HK-2 (cell line): ENCODE data around the gene AHCYL2.
"Not testable (repeated sequence)": the region's sequence is repeated elsewhere in the genome, so short reads cannot be mapped to it uniquely, and the experiment has no call there.

Source experiments
- DNase-seq: peaks from one replicate; pipeline ENCODE4 v3.0.0-alpha.2; 2018; ENCODE audit not compliant: unreplicated experiment

AHCYL2 gene

DNA sequence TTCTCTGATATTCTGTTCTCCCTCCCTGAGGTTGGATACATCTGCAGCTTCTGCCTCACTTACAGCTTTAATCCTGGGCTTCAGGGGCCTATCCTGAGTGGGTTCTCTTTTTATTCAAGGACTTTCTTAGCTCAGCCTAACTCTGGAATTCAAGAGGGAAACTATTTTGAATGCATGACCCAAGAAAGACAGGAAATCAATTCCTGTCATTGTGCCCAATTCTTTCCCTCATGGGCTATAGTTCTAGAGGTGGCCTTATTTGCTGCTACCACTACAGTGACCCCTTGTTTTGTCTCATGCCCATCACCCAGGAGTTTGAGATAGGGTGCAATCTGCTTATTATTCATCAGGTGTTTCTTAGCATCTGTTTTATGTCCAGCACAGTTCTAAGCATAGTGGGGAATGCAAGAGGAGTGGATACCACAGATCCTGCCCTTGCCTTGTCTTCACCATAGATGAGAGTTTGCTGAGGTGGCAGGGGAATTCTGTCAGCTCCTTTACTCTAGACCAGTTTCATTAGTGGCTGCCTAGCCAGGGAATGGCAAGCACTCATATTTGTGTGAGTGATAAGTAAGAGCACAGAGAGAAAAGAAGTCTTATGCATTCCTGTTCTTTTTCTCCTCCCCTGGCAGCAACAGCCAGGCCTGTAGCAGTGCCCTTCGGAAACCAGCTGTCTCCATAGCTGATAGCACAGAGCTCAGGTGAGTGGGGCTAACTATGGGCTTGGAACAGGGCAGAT, 228.8 kb downstream of the AHCYL2 start:
- no peak for DNase-seq

DNA sequence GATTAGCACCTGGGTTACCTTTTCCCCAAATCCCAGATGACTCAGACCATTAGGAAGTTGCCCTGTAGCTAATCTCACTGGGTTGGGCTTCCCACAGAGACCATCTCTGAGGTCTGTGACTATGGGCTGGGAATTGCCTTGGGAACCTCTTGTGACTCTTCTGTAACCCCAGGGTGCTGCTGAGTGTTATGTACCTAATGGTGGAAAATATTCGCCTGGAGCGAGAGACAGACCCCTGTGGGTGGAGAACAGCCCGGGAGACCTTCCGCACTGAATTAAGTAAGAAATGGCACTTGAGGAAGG, 229.4 kb downstream of the AHCYL2 start:
- no peak for DNase-seq

DNA sequence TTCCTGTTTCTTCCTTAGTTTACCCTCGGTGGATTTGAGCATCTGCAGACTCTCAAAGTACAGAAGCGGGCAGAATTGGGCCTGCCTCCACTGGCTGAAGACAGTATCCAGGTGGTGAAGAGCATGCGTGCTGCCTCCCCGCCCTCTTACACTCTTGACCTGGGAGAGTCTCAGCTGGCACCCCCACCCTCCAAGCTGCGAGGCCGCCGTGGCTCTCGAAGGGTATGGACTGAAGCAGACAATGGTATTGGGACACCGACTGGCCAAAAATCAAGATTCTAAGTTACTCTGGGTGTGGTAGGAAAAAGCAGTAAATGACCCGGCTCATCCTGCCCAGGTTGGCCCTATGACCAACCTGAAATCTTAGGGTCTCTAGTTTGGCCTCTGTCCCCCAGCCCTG, 231.6 kb downstream of the AHCYL2 start:
- DNase-seq, result no peak

DNA sequence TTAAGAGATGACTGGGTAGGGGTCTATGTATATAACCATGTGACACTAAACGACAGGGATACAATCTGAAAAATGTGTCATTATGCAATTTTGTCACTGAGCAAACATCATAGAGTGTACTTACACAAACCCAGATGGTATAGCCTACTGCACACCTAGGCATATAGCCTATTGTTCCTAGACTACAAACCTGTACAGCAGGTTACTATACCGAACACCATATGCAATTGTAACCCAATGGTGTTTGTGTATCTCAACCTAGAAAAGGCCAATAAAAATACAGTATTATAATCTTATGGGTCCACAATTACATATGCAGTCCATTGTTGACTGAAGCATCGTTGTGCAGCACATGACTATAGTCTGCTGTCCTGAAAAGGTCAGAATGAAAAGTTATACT, 232.3 kb downstream of the AHCYL2 start:
- DNase-seq, result no peak

DNA sequence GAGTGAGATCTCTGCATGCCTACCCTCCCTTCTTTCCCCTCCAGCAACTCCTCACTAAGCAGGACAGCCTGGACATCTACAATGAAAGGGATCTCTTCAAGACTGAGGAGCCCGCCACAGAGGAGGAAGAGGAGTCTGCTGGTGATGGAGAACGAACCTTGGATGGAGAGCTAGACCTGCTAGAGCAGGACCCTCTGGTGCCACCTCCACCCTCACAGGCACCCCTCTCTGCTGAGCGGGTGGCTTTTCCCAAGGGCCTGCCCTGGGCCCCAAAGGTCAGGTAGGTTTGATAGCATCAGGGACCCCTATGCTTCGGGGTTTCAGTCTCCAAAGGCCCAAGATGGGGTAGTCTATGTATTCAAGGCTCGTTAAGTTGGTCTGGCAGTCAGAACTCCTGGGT, 233.3 kb downstream of the AHCYL2 start:
- no peak for DNase-seq

DNA sequence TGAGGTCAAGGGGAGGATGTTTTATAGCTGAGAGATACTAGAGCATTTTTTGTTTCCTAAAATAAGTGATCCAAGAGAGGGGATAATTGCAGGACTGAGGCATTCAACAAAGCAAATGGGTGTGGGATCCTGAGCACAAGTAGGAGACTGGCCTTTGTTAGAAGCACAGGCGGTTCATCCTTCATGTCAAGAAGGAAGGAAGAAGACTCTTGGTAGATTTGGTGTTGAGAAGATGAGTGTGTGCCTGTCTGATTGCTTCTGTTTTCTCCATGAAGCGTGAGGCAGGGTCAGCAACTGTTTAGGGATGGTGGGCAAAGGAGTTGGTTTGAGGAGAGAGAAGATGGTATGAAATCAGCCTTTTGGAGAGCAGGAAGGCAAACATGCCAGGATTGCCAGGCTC, 237.0 kb downstream of the AHCYL2 start:
- DNase-seq, result no peak

DNA sequence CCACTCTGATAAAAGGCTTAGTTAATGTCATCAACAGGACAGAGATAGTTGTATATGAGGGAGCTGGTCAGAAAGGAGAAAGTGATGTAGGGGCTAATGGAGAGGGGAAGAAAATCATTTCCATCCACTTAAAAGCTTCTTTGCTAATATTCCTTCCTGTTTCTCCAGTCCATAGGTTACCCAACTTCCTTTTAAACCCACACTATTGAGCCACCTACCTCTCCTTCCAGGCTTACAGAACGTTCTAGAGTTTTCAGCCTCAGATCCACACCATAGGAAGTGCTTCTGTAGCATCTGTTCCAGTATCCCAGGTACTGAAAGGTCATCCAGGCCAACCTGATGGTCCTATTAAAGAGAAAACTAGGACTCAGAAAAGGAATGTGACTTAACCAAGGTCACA, 237.6 kb downstream of the AHCYL2 start:
- no peak for DNase-seq

DNA sequence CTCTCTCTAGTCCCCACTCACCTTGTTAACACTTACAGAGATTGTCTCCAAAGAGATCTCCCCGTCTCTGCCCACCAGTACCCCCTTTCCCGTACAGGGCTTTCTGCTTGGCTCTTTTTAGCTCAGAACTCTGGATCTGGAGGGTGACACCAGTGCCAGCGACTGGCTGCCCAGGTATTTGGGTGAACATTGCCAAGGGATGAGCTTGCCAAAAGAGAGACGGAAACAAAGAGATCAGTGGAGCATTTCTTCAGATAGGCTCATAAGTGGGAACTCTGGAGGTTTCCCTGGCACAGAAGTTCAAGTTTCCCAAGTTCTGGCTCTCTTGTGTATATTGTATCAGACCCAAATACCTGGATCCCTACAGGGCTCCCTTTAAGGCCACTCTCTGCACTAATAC, 239.4 kb downstream of the AHCYL2 start:
- no peak for DNase-seq

DNA sequence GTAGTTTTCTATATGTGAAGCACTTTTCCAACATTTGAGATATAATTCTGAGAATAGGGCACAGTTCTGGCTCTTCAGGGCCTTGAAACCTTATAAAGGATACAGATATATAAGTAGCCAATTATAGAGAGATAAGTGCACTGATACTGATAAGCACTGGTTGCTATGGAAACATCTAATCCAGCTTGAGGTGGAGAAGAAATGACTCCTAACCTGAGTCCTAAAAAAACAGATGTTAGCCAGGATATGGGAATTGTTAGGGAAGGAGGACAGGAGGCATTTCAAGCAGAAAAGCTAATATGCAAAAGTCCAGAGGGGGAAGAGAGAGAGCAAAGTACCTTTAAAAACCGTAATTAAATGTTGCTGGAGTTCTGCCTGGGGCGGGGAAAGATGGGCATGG, 240.2 kb downstream of the AHCYL2 start:
- DNase-seq, result no peak

DNA sequence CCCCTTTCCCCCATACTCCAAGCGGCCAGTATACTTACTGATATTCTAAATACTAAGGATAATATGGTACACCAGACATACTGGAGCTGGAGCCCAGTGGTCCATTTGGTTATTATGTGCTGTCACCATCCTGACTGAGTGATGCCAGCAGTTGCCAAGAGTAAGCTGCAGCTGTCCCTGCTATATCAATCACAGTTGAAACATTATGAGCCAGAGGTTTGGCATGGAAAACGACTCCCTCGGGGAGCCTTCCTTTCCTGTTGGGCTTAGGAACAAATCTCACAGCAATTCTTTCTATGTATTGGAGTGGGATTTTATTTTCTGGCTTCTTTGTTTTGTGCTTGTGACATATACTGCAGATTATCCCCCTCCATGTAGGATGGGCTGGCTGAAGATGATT, 242.0 kb downstream of the AHCYL2 start:
- no peak for DNase-seq

DNA sequence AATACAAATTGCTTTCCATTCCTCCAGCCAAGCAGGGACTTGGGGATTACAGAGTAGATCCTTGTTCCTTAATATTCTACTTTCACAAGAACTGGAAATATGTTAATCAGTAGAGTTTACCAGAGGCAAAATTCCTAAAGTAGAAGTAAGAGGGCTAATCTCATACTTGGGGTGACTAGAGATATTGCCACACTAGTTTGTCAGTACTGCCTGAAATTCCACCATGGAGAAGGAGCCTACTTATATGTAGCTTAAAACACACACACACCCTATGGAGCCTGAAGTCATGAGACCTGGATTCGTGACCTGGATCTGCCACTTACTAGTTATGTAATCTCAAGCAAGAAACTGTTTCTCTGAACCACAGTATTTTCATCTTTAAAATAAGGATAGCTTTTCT, 243.3 kb downstream of the AHCYL2 start:
- no peak for DNase-seq

DNA sequence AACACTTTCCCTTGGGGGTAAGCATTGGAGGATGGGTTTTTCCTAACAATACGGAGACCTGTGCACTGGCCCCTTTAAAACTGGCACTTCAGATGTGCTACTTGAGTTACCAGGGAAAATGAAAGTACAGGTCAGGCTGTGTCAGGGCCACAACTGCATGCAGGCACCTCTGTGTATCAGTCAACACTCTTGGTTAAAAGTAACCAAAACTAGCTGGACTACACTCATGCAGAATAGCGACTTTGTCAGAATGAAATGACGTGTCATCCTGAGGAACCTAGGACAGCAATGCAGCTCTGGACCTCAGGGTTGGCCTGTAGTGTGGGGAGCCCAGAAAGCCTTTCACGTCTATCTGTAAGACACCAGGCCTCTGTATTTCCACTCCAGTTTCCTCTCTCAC, 243.7 kb downstream of the AHCYL2 start:
- no peak for DNase-seq

DNA sequence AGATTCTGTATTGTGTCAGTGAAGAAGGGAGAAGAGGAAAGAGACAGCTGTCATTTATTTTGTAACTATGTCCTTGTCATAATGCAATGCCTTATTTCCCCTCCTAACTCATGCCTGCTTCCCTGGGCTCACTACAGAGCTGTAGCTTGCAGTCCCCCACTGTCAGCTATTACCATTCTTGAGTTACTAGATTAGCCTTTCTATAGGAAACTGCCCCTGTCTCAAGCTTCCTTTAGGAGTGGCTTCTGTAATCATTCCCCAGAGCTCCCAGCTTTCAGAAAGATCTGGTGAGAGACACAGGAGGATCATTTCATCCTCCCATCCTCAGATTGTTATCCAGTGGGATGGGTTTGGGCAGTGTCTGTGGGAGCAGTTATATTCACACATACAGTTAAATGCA, 245.1 kb downstream of the AHCYL2 start:
- no peak for DNase-seq

DNA sequence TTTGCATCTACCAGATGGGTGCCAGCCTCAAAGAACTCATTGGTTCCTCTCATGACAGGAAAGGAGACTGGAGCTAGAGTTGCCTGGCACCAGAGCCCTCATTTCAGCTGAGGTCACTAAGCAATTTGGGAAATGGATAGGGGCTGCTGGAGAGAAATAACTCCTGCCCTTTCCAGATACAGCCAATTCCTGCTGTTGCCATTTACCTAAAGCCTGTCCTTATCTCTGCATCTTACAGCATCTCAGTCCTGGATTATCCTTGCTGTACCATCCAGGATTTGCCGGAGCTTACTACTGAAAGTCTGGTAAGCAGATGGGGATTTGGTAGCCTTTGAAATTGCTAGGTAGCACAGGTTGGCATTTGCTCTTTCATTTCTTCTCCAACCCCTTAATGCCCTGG, 245.6 kb downstream of the AHCYL2 start:
- no peak for DNase-seq

DNA sequence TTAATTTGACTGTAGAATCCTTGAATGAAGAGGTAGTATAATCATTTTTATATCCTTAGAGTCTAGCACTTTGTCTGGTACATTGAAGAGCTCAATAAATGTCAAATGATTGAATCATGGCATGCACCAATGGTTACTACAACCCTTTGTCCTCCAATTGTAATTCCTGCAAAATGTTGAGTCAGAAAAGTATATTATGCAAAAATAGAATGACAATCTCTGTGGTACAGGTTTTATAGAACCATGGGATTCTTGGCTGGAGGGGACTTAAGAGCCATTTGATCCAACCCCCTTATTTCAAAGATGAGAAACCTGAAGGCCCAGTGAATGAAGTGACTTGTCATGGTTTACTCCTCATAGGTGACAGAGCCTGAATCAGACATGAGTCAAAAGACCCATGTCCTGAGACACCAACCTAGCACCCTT, 246.6 kb downstream of the AHCYL2 start:
- no peak for DNase-seq

DNA sequence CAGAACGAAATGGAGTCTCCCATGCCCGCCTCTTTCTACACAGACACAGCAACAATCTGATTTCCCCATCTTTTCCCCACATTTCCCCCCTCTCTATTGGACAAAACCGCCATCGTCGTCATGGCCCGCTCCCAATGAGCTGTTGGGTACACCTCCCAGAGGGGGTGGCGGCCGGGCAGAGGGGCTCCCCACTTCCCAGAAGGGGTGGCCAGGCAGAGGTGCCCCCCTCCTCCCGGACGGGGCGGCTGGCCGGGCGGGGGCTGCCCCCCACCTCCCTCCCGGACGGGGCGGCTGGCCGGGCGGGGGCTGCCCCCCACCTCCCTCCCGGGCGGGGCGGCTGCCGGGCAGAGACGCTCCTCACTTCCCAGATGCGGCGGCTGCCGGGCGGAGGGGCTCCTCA, 251.1 kb downstream of the AHCYL2 start:
- DNase-seq, result not testable (repeated sequence)

DNA sequence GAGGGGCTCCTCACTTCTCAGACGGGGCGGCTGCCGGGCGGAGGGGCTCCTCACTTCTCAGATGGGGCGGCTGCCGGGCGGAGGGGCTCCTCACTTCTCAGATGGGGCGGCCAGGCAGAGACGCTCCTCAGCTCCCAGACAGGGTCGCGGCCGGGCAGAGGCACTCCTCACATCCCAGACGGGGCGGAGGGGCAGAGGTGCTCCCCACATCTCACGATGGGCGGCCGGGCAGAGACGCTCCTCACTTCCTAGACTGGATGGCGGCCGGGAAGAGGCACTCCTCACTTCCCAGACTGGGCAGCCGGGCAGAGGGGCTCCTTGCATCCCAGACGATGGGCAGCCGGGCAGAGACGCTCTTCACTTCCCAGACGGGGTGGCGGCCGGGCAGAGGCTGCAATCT, 251.6 kb downstream of the AHCYL2 start:
- DNase-seq, result not testable (repeated sequence)
